OCI-LY1 (cell line): ENCODE data around the gene EPX.

Experiments used
- EZH2 ChIP-seq: fragments of 200-600 bp; sonication (generic), shearing (Covaris generic); IDR thresholded peaks from 2 replicates; pipeline ENCODE4 v1.8.0; 2017; ENCODE audit warnings: borderline replicate concordance, mixed run types, mild to moderate bottlenecking, antibody characterized with exemption, low read length, moderate library complexity, mixed read lengths
- TF ChIP-seq, protein P1 (sequence below): fragments of 200-600 bp; sonication (generic), shearing (Covaris generic); IDR thresholded peaks from 2 replicates; pipeline ENCODE4 v1.5.1; 2017; ENCODE audit warnings: mild to moderate bottlenecking, antibody characterized with exemption, low read length, moderate library complexity, mixed read lengths

DNA sequence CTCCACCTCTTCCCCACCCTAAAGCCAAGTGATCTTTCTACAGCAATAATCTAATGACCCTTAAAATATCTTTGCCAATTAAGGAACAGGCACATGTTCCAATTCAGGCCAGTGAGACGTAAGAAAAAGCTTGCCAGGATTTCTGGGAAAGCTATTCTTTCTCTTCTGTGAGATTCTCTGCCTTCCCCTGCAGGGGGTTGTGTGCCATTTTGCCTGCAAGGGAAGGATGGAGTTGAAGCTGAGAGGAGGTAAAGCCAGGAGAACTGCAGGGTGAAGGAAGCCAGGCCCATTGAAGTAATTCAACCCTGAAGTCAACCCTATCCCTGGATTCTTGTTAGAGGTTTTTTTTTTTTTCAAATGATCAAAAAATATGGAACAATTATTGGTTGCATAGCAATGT is 36.9 kb downstream of the EPX start:
- TF ChIP-seq, protein P1, sequence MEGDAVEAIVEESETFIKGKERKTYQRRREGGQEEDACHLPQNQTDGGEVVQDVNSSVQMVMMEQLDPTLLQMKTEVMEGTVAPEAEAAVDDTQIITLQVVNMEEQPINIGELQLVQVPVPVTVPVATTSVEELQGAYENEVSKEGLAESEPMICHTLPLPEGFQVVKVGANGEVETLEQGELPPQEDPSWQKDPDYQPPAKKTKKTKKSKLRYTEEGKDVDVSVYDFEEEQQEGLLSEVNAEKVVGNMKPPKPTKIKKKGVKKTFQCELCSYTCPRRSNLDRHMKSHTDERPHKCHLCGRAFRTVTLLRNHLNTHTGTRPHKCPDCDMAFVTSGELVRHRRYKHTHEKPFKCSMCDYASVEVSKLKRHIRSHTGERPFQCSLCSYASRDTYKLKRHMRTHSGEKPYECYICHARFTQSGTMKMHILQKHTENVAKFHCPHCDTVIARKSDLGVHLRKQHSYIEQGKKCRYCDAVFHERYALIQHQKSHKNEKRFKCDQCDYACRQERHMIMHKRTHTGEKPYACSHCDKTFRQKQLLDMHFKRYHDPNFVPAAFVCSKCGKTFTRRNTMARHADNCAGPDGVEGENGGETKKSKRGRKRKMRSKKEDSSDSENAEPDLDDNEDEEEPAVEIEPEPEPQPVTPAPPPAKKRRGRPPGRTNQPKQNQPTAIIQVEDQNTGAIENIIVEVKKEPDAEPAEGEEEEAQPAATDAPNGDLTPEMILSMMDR, result no peak
- no peak for TF ChIP-seq EZH2
